ENCODE data around the gene CCL3. TPM values are rescaled to one million over a fixed set of nuclear protein-coding genes. Genes with fewer than 3 reads are reported as not detected.

Gene CCL3
- total RNA-seq, 1 experiment from 2014 or later: 1.1 TPM

DNA sequence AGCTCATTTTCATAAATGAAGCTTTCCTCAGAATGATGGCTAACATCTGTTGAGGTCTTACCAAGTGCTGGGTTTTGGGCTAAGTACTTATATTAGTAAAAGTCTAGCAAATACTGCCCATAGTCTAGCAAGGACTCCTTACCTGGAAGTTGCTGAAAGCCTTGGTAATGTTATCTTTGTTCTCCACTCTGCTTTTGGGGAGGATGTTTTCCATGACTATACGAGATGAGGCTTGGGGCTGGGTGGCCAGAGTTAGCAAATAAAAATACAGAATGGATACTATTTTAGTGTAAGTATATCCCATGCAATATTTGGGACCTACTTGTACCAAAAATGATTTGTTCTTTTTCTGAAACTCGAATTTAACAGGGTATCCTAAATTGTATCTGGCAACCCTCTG lies 18.2 kb downstream of the CCL3 start:
- POLR2A ChIA-PET: no interaction called here
- no peaks in the 10 kb centered on the region for H3K36me3 ChIP-seq (ENCODE audit: control insufficient read depth, insufficient read depth, low read length)
- H3K9me3 ChIP-seq (ENCODE audit: control insufficient read depth, insufficient read depth, low read depth, low read length): no peaks in the 10 kb centered on the region
- in situ Hi-C loops (cut with HindIII; ENCODE audit: low pct_unique_long_range_greater_than_20kb, low sequenced_read_pairs): no loop called here
- intact Hi-C loops (cut with micrococcal nuclease; ENCODE audit: unreplicated experiment): loop anchor here (2.0 kb wide), 1 partner anchor 95 kb away; no protein-coding TSS in a partner anchor
- no peak overlapping the region for H3K27ac ChIP-seq (ENCODE audit: low read length)
- peaks cover 10% of the 10 kb centered on the region for H3K27me3 ChIP-seq (ENCODE audit: control insufficient read depth, insufficient read depth, low read length)
- BruUV-seq (replicated peaks): no TSS peak
- CTCF ChIA-PET: interaction anchor here (1.5 kb wide), 2 partner anchors 94 to 96 kb away, joined by 4 to 13 read pairs; no protein-coding TSS in a partner anchor
- H3K4me1 ChIP-seq (ENCODE audit: control insufficient read depth, insufficient read depth, low read length): no peaks in the 10 kb centered on the region
- TF ChIP-seq CTCF (IDR thresholded peaks at IDR 0.05): no peak
- no peak for TF ChIP-seq POLR2AphosphoS5 (IDR thresholded peaks at IDR 0.05; ENCODE audit: low read depth, low read length)
- TF ChIP-seq, protein P1, sequence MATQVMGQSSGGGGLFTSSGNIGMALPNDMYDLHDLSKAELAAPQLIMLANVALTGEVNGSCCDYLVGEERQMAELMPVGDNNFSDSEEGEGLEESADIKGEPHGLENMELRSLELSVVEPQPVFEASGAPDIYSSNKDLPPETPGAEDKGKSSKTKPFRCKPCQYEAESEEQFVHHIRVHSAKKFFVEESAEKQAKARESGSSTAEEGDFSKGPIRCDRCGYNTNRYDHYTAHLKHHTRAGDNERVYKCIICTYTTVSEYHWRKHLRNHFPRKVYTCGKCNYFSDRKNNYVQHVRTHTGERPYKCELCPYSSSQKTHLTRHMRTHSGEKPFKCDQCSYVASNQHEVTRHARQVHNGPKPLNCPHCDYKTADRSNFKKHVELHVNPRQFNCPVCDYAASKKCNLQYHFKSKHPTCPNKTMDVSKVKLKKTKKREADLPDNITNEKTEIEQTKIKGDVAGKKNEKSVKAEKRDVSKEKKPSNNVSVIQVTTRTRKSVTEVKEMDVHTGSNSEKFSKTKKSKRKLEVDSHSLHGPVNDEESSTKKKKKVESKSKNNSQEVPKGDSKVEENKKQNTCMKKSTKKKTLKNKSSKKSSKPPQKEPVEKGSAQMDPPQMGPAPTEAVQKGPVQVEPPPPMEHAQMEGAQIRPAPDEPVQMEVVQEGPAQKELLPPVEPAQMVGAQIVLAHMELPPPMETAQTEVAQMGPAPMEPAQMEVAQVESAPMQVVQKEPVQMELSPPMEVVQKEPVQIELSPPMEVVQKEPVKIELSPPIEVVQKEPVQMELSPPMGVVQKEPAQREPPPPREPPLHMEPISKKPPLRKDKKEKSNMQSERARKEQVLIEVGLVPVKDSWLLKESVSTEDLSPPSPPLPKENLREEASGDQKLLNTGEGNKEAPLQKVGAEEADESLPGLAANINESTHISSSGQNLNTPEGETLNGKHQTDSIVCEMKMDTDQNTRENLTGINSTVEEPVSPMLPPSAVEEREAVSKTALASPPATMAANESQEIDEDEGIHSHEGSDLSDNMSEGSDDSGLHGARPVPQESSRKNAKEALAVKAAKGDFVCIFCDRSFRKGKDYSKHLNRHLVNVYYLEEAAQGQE (IDR thresholded peaks at IDR 0.05; ENCODE audit: insufficient read depth in 1 of 2, low read depth in 2 of 2, low read length in 1 of 2): no peak
- TF ChIP-seq TCF7L2 (IDR thresholded peaks at IDR 0.05; ENCODE audit: low read depth, low read length): no peak
- DNase-seq (ENCODE audit: low read depth, low spot score): no peak
- H3K4me3 ChIP-seq (ENCODE audit: low read depth in 2 of 2, low read length in 2 of 2): no peak overlapping the region
- no peak for ATAC-seq

- Histone ChIP-seq H3K27me3 (ENCODE audit: control insufficient read depth, insufficient read depth, low read length) (peaks cover 10% of the 10 kb centered on the region), H3K9me3 (ENCODE audit: control insufficient read depth, insufficient read depth, low read depth, low read length) (no peaks in the 10 kb centered on the region), H3K27ac (ENCODE audit: low read length) (no peak overlapping the region), H3K4me1 (ENCODE audit: control insufficient read depth, insufficient read depth, low read length) (no peaks in the 10 kb centered on the region), H3K4me3 (ENCODE audit: low read depth in 2 of 2, low read length in 2 of 2) (no peak overlapping the region), H3K36me3 (ENCODE audit: control insufficient read depth, insufficient read depth, low read length) (no peaks in the 10 kb centered on the region)
- intact Hi-C loops (cut with micrococcal nuclease; ENCODE audit: unreplicated experiment) (no loop called here), in situ Hi-C loops (cut with HindIII; ENCODE audit: low pct_unique_long_range_greater_than_20kb, low sequenced_read_pairs) (no loop called here)
- CTCF ChIA-PET: no interaction called here
- DNase-seq (ENCODE audit: low read depth, low spot score) (no peak), ATAC-seq (no peak)
- BruUV-seq (replicated peaks): no TSS peak
- TF ChIP-seq, protein P1 (IDR thresholded peaks at IDR 0.05; ENCODE audit: insufficient read depth in 1 of 2, low read depth in 2 of 2, low read length in 1 of 2): no peak
- TF ChIP-seq POLR2AphosphoS5 (IDR thresholded peaks at IDR 0.05; ENCODE audit: low read depth, low read length): no peak
- no peak for TF ChIP-seq SIN3A (IDR thresholded peaks at IDR 0.05; ENCODE audit: borderline replicate concordance, insufficient read depth, low read depth, low read length)
- no peak for TF ChIP-seq TCF7L2 (IDR thresholded peaks at IDR 0.05; ENCODE audit: low read depth, low read length)
- POLR2A ChIA-PET: interaction anchor here (1.6 kb wide), 1 partner anchor 94 kb away, joined by 6 read pairs; no protein-coding TSS in a partner anchor
Observed at GRCh38 chr17:36070427-36070826, 19.5 kb downstream of the CCL3 start.

Measured in Panc1 (cell line).